D721Med (cell line): ENCODE results near the gene NEUROG2.

Experiments
- DNase-seq: peaks from one replicate; pipeline ENCODE4 v3.0.0; 2011; ENCODE audit warnings: low spot score; ENCODE audit not compliant: insufficient read length
- FAIRE-seq: peaks from 2 replicates; lab custom pipeline; 2011; peaks lifted over from hg19 to GRCh38; lab: Jason Lieb, UNC
- TF ChIP-seq, protein P1 (sequence below): IDR thresholded peaks from 2 replicates; pipeline ENCODE4 v1.5.1; 2012; ENCODE audit warnings: mild to moderate bottlenecking, control low read depth; ENCODE audit not compliant: insufficient read depth; ENCODE audit errors: missing control alignments

Gene NEUROG2

DNA sequence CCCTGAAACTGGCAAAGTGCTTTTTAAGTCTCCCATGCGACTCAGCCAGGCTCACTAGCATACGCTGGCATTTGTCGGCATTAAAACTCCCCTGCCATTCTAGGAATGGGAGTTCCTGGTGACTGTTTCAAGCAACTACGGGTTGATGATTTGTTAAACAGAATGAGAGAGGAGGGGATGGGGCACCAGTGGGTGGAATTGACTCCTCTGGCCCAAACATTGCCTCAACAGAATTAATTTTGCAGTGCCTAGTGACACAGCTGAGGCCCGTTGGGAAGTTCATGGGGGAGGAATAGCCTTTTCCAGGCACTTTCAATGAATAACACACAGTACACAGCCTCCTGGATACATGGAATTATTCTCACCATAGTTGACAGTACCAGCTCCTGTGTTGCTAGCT is 30.1 kb downstream of the NEUROG2 start:
- DNase-seq (no peak), FAIRE-seq (no peak)
- TF ChIP-seq, protein P1, sequence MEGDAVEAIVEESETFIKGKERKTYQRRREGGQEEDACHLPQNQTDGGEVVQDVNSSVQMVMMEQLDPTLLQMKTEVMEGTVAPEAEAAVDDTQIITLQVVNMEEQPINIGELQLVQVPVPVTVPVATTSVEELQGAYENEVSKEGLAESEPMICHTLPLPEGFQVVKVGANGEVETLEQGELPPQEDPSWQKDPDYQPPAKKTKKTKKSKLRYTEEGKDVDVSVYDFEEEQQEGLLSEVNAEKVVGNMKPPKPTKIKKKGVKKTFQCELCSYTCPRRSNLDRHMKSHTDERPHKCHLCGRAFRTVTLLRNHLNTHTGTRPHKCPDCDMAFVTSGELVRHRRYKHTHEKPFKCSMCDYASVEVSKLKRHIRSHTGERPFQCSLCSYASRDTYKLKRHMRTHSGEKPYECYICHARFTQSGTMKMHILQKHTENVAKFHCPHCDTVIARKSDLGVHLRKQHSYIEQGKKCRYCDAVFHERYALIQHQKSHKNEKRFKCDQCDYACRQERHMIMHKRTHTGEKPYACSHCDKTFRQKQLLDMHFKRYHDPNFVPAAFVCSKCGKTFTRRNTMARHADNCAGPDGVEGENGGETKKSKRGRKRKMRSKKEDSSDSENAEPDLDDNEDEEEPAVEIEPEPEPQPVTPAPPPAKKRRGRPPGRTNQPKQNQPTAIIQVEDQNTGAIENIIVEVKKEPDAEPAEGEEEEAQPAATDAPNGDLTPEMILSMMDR: no peak

DNA sequence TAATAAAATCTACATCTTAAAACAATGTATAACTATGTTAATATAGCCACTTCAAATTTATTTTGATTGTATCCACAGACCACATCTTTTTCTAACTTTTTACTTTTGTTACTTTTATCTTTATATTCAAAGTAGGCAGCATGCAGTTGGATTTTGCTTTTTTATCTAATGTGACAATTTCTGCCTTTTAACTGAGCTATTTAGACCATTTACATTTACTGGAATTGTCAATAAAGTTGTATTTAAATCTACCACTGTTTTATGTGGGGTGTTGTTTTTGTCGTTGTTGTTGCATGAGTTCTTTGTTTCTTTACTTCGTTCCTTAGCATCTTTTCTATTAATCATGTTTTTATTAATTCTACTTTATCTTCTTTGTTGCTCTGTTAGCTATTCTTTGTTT is 42.0 kb downstream of the NEUROG2 start:
- TF ChIP-seq, protein P1: no peak
- FAIRE-seq: no peak

DNA sequence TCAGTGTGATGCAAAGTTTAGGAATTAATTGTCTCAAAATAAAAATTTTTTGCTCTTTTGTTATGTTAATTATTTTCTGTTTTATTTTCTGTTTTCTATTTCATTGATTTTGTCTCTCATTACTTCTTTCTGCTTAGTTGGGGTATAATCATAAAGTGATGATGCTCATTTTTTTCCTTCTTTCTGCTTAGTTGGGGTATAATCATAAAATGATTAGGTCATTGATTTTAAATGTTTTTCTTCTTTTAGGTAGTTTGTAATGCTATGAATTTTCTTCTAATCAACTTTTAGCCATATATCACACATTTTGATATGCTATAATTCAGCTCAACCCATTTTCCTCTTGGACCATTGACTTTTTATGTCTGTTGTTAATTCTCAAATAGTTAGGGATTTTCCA is 43.7 kb downstream of the NEUROG2 start:
- FAIRE-seq (no peak), DNase-seq (no peak)
- TF ChIP-seq, protein P1: no peak

More for the DNA sequence above, 42.0 kb downstream of the NEUROG2 start:
- DNase-seq: no peak
